Dendritic cell treated with granulocyte-macrophage colony-stimulating factor and Interleukin-4, amounts not matched to agents 40 ng/mL and 50 ng/mL, for 4 days (primary cell): ENCODE data around the gene REC8.
A peak's percentile ranks its signal among the peaks of the same experiment; 100 is the strongest.

Experiments
- H3K27ac Mint-ChIP-seq: one replicate; pipeline ENCODE4 v1.8.0; 2022; ENCODE audit warnings: mild to moderate bottlenecking, mixed read lengths
- H3K27me3 Mint-ChIP-seq: one replicate; pipeline ENCODE4 v1.8.0; 2022; ENCODE audit warnings: mild to moderate bottlenecking, mixed read lengths
- H3K36me3 Mint-ChIP-seq: one replicate; pipeline ENCODE4 v1.8.0; 2022; ENCODE audit warnings: low read depth, mixed read lengths
- H3K4me1 Mint-ChIP-seq: one replicate; pipeline ENCODE4 v1.8.0; 2022; ENCODE audit warnings: low read depth, mixed read lengths
- H3K4me3 Mint-ChIP-seq: one replicate; pipeline ENCODE4 v1.8.0; 2022; ENCODE audit warnings: mild to moderate bottlenecking, moderate library complexity, mixed read lengths
- H3K9me3 Mint-ChIP-seq: one replicate; pipeline ENCODE4 v1.8.0; 2022; ENCODE audit warnings: mixed read lengths
- intact Hi-C: fragments of 100-400 bp; cut with micrococcal nuclease; formaldehyde crosslinking; loops from one replicate; pipeline ENCODE4 v1.15.0; 2022

The REC8 gene

DNA sequence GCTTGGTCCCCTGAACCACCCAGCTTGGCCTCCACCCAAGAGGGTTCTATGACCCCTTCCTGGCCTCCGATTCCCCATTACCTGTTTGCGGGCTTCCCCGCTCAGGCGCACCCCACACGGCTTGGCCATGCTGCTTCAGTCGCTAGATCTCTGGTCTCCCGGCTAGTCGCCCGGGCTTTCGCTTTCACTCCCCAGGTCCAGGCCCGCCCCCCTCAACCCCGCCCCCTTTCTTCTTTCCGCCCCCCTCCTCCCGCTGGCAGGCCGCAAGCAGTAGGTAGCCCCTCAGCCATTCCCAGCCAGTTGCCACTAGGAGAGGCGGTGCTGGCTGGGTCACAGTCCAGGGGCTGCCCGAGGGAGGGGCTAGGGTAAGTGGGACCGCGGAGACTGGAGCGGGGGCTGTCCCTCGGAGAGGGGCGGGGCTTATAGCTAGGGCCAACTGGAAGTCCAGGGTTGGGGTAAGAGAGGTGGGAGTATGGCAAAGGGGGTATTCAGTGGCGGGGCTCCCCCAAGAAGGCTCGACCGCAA is 25.4 kb upstream of the REC8 start, which contains the start of gene PSME2:
PSME2 (minus strand) TSS at position 158 of the 525 bp plus-strand sequence; CDS start at position 129, 29 bp downstream.
- Mint-ChIP-seq H3K4me1 (peaks cover 65% of the 10 kb centered on the region), H3K36me3 (peaks cover 88% of the 10 kb centered on the region)

DNA sequence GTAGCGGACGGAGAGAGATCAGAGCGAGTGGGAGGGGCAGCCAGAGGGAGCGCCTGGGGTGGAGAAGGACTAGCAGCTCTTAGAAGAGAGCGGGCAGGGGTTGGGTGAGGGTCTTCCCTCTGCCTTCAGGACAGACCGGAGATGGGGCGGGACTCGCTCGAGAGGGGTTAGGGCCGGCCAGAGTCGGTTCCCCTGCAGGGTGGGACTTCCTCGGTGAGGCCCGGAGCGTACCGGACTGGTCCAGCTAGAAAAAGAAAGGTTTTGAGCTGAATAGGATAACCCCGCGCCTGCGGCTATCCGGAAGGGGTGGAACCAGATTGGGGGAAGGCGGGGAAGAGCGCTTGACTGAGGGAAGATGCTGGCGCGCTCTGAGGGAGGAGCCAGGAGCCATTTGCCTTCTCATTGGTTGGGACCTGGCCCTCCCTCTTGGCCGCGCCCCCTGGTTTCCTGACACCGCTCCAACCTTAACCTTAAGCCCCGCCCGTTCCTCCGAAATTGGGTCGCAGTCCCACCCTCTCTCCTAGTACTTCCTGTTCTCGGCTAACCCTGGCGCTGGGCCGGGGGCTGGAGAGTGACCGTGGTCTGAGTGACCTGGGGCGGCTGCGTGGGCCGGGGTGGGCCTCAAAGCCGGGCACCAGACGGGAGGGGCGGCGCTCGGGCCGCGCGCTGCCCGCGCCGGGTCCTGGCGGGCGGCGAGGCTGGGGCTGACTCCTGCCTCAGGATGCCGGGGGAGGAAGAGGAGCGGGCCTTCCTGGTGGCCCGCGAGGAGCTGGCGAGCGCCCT is 24.7 kb upstream of the REC8 start, which contains the start of gene RNF31:
RNF31 (plus strand) TSS at position 521 of the 783 bp plus-strand sequence; CDS start at position 722, 201 bp downstream.
- peaks cover 59% of the 10 kb centered on the region for H3K4me1 Mint-ChIP-seq
- H3K27me3 Mint-ChIP-seq, result no peaks in the 10 kb centered on the region
- intact Hi-C loops, result loop anchor here (1.0 to 2.0 kb wide), 4 partner anchors 14 to 86 kb away; partner anchors contain the start of genes DCAF11, GMPR2, IPO4 and IRF9
- H3K27ac Mint-ChIP-seq, result peak within 1 kb of the TSS; percentile 91
- peaks cover 94% of the 10 kb centered on the region for H3K36me3 Mint-ChIP-seq
- H3K9me3 Mint-ChIP-seq, result no peaks in the 10 kb centered on the region
- peak within 1 kb of the TSS; percentile 98 for H3K4me3 Mint-ChIP-seq

More for the DNA sequence above, 25.4 kb upstream of the REC8 start, which contains the start of gene PSME2:
- intact Hi-C loops, result loop anchor here (2.0 kb wide), 2 partner anchors 42 to 86 kb away; partner anchors contain the start of genes GMPR2, IPO4 and NEDD8
- no peaks in the 10 kb centered on the region for H3K9me3 Mint-ChIP-seq
- H3K27me3 Mint-ChIP-seq, result no peaks in the 10 kb centered on the region
- H3K27ac Mint-ChIP-seq, result peak within 1 kb of the TSS; percentile 91
- H3K4me3 Mint-ChIP-seq, result peak within 1 kb of the TSS; percentile 98

- intact Hi-C loops, result loop anchor here (1.0 to 2.0 kb wide), 4 partner anchors 13 to 85 kb away; partner anchors contain the start of genes DCAF11, GMPR2, IPO4 and IRF9
- H3K4me1 Mint-ChIP-seq, result peaks cover 54% of the 10 kb centered on the region
- no peaks in the 10 kb centered on the region for H3K27me3 Mint-ChIP-seq
- H3K9me3 Mint-ChIP-seq, result no peaks in the 10 kb centered on the region
- peak overlapping the region; percentile 91 for H3K27ac Mint-ChIP-seq
- H3K4me3 Mint-ChIP-seq, result peak overlapping the region; percentile 98
- peaks cover 96% of the 10 kb centered on the region for H3K36me3 Mint-ChIP-seq
Measured at GRCh38 chr14:24147761-24148428, 24.0 kb upstream of the REC8 start.

- Mint-ChIP-seq H3K27ac (no peak overlapping the region), H3K36me3 (peaks cover 93% of the 10 kb centered on the region), H3K9me3 (no peaks in the 10 kb centered on the region), H3K4me1 (peaks cover 49% of the 10 kb centered on the region), H3K27me3 (no peaks in the 10 kb centered on the region), H3K4me3 (no peak overlapping the region)
- intact Hi-C loops, result no loop called here
Measured at GRCh38 chr14:24149302-24149969, 22.4 kb upstream of the REC8 start.

GRCh38 chr14:24150061-24150460 is 21.8 kb upstream of the REC8 start:
- H3K36me3 Mint-ChIP-seq, result peaks cover 93% of the 10 kb centered on the region
- H3K4me3 Mint-ChIP-seq, result no peak overlapping the region

GRCh38 chr14:24150567-24150966 is 21.3 kb upstream of the REC8 start:
- H3K4me1 Mint-ChIP-seq, result peaks cover 37% of the 10 kb centered on the region
- H3K36me3 Mint-ChIP-seq, result peaks cover 93% of the 10 kb centered on the region
- no peak overlapping the region for H3K27ac Mint-ChIP-seq
- no peaks in the 10 kb centered on the region for H3K9me3 Mint-ChIP-seq
- intact Hi-C loops, result no loop called here
- no peak overlapping the region for H3K4me3 Mint-ChIP-seq
- no peaks in the 10 kb centered on the region for H3K27me3 Mint-ChIP-seq

More at GRCh38 chr14:24150061-24150460, 21.8 kb upstream of the REC8 start:
- Mint-ChIP-seq H3K27me3 (no peaks in the 10 kb centered on the region), H3K4me1 (peaks cover 42% of the 10 kb centered on the region), H3K27ac (no peak overlapping the region), H3K9me3 (no peaks in the 10 kb centered on the region)
- intact Hi-C loops, result no loop called here

GRCh38 chr14:24150993-24151392 is 20.9 kb upstream of the REC8 start:
- Mint-ChIP-seq H3K4me1 (peaks cover 33% of the 10 kb centered on the region), H3K27me3 (no peaks in the 10 kb centered on the region), H3K9me3 (no peaks in the 10 kb centered on the region), H3K27ac (no peak overlapping the region), H3K4me3 (no peak overlapping the region), H3K36me3 (peaks cover 95% of the 10 kb centered on the region)
- intact Hi-C loops, result no loop called here

DNA sequence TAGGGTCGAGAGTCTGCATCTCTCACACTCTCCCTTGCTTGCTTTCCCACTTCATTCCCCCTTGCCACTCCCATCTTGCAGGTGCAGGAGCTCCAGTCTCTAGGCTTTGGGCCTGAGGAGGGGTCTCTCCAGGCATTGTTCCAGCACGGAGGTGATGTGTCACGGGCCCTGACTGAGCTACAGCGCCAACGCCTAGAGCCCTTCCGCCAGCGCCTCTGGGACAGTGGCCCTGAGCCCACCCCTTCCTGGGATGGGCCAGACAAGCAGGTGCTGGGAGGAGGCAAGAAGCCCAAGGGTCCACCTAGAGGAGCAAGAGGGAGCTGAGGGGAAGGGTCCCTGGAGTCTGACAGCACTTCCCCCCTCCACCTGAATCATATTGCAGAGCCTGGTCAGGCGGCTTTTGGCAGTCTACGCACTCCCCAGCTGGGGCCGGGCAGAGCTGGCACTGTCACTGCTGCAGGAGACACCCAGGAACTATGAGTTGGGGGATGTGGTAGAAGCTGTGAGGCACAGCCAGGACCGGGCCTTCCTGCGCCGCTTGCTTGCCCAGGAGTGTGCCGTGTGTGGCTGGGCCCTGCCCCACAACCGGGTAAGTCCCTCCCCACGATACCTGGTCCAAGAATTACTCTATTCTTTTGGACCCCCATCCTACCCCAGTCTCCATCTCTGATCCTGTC is 20.3 kb upstream of the REC8 start:
- H3K4me1 Mint-ChIP-seq, result peaks cover 29% of the 10 kb centered on the region
- no peak overlapping the region for H3K27ac Mint-ChIP-seq
- no peaks in the 10 kb centered on the region for H3K27me3 Mint-ChIP-seq
- H3K4me3 Mint-ChIP-seq, result no peak overlapping the region
- H3K36me3 Mint-ChIP-seq, result peaks cover 95% of the 10 kb centered on the region
- intact Hi-C loops, result no loop called here
- H3K9me3 Mint-ChIP-seq, result no peaks in the 10 kb centered on the region

- H3K9me3 Mint-ChIP-seq, result no peaks in the 10 kb centered on the region
- H3K4me3 Mint-ChIP-seq, result no peak overlapping the region
- no peaks in the 10 kb centered on the region for H3K27me3 Mint-ChIP-seq
- no peak overlapping the region for H3K27ac Mint-ChIP-seq
- intact Hi-C loops, result no loop called here
- peaks cover 12% of the 10 kb centered on the region for H3K4me1 Mint-ChIP-seq
- peaks cover 94% of the 10 kb centered on the region for H3K36me3 Mint-ChIP-seq
Measured at GRCh38 chr14:24155100-24155499, 16.8 kb upstream of the REC8 start.

GRCh38 chr14:24156840-24157239 is 15.0 kb upstream of the REC8 start:
- Mint-ChIP-seq H3K9me3 (no peaks in the 10 kb centered on the region), H3K4me1 (peaks cover 23% of the 10 kb centered on the region), H3K36me3 (peaks cover 94% of the 10 kb centered on the region), H3K27me3 (no peaks in the 10 kb centered on the region), H3K4me3 (no peak overlapping the region), H3K27ac (peak overlapping the region; percentile 4)
- intact Hi-C loops, result no loop called here

GRCh38 chr14:24157331-24157730 is 14.5 kb upstream of the REC8 start:
- Mint-ChIP-seq H3K36me3 (peaks cover 94% of the 10 kb centered on the region), H3K9me3 (no peaks in the 10 kb centered on the region), H3K27ac (peak overlapping the region; percentile 4), H3K4me1 (peaks cover 28% of the 10 kb centered on the region), H3K4me3 (no peak overlapping the region), H3K27me3 (no peaks in the 10 kb centered on the region)
- intact Hi-C loops, result no loop called here

DNA sequence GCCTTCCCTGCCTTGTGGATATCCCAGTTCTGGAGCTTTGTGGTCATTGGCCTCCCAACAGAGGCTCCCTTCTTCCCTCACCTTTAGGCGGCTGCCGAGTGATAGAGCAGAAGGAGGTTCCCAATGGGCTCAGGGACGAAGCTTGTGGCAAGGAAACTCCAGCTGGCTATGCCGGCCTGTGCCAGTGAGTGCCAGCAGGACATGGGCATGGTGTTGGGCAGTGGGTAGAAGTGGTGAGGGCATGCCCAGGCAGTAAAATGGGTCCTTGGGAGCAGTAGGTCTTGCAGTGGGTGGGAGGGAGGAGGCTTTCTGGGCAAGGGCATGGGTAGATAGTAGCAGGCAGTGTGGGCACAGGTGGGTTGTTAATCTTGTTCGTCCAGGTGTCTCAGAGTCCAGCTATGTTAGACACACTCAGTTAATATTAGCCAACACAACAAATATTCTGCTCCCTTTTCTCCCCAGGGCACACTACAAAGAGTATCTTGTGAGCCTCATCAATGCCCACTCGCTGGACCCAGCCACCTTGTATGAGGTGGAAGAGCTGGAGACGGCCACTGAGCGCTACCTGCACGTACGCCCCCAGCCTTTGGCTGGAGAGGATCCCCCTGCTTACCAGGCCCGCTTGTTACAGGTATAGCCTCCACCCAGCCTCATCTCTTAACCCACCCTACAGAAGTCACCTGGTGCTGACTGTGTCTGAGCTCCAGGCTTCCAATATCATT is 11.9 kb upstream of the REC8 start:
- intact Hi-C loops, result loop anchor here (5.0 kb wide), 2 partner anchors 37 to 103 kb away; partner anchors contain the start of gene TM9SF1
- H3K36me3 Mint-ChIP-seq, result peaks cover 98% of the 10 kb centered on the region
- H3K27ac Mint-ChIP-seq, result peak overlapping the region; percentile 93
- H3K27me3 Mint-ChIP-seq, result no peaks in the 10 kb centered on the region
- H3K4me1 Mint-ChIP-seq, result peaks cover 54% of the 10 kb centered on the region
- H3K9me3 Mint-ChIP-seq, result no peaks in the 10 kb centered on the region
- H3K4me3 Mint-ChIP-seq, result no peak overlapping the region
